ENCODE measurements around the gene USH1C. TPM values are rescaled to one million over a fixed set of nuclear protein-coding genes. Genes with fewer than 3 reads are reported as not detected.

USH1C gene
- total RNA-seq, 1 donor from 2014 or later: 0.72 TPM

DNA sequence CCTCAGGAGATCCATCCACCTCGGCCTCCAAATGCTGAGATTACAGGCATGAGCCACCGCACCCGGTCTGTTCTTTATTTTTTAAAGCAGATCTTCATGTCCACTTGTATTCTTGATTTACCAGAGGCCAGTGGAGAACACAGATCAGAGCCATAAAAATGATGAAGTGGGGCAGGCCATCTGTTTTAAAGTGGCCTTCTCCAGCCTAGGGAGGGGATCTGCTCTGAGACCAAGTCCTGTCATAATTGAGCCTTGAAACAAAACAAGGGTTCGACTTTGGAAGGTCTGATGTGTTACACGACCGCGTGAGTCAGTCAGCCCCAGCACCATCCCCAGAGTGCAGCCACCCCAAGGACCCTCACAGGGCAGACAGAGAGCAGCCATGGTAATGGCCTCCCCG, 95.1 kb downstream of the USH1C start:
- Mint-ChIP-seq H3K27me3 (ENCODE audit: low read depth) (peaks cover 50% of the 10 kb centered on the region), H3K27ac (ENCODE audit: unreplicated experiment) (no peak overlapping the region)
- TF ChIP-seq, protein P1, sequence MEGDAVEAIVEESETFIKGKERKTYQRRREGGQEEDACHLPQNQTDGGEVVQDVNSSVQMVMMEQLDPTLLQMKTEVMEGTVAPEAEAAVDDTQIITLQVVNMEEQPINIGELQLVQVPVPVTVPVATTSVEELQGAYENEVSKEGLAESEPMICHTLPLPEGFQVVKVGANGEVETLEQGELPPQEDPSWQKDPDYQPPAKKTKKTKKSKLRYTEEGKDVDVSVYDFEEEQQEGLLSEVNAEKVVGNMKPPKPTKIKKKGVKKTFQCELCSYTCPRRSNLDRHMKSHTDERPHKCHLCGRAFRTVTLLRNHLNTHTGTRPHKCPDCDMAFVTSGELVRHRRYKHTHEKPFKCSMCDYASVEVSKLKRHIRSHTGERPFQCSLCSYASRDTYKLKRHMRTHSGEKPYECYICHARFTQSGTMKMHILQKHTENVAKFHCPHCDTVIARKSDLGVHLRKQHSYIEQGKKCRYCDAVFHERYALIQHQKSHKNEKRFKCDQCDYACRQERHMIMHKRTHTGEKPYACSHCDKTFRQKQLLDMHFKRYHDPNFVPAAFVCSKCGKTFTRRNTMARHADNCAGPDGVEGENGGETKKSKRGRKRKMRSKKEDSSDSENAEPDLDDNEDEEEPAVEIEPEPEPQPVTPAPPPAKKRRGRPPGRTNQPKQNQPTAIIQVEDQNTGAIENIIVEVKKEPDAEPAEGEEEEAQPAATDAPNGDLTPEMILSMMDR (IDR thresholded peaks at IDR 0.05): no peak

DNA sequence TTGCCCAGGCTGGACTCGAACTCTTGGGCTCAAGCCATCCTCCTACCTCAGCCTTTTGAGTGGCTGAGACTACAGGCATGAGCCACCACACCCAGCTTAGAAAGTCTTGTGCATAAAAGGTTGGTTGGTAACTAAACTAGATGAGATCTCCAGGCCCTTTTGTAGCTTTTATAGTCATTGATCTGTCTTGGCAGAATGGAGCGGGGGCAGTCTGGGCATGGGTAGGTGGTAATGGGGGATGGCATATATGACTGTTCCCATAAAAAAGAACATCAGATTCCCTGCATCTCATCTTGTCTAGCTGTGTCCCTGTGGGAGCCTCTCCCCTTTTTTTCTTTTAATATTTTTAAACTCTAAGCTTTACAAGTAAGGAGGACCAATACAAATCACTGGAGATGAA, 97.7 kb downstream of the USH1C start:
- H3K4me1 Mint-ChIP-seq (ENCODE audit: low read depth): no peaks in the 10 kb centered on the region
- TF ChIP-seq, protein P1 (IDR thresholded peaks at IDR 0.05): no peak
- no peak overlapping the region for H3K4me3 Mint-ChIP-seq (ENCODE audit: unreplicated experiment)
- H3K9me3 Mint-ChIP-seq (ENCODE audit: low read depth): no peaks in the 10 kb centered on the region
- H3K36me3 Mint-ChIP-seq (ENCODE audit: low read depth): no peaks in the 10 kb centered on the region
- H3K27me3 Mint-ChIP-seq (ENCODE audit: low read depth): peaks cover 62% of the 10 kb centered on the region
- no peak for DNase-seq (ENCODE audit: low spot score)
- H3K27ac Mint-ChIP-seq (ENCODE audit: unreplicated experiment): no peak overlapping the region

More for the DNA sequence above, 95.1 kb downstream of the USH1C start:
- H3K4me1 Mint-ChIP-seq (ENCODE audit: low read depth): no peaks in the 10 kb centered on the region
- no peaks in the 10 kb centered on the region for H3K9me3 Mint-ChIP-seq (ENCODE audit: low read depth)
- H3K36me3 Mint-ChIP-seq (ENCODE audit: low read depth): no peaks in the 10 kb centered on the region
- no peak for DNase-seq (ENCODE audit: low spot score)
- H3K4me3 Mint-ChIP-seq (ENCODE audit: unreplicated experiment): no peak overlapping the region

DNA sequence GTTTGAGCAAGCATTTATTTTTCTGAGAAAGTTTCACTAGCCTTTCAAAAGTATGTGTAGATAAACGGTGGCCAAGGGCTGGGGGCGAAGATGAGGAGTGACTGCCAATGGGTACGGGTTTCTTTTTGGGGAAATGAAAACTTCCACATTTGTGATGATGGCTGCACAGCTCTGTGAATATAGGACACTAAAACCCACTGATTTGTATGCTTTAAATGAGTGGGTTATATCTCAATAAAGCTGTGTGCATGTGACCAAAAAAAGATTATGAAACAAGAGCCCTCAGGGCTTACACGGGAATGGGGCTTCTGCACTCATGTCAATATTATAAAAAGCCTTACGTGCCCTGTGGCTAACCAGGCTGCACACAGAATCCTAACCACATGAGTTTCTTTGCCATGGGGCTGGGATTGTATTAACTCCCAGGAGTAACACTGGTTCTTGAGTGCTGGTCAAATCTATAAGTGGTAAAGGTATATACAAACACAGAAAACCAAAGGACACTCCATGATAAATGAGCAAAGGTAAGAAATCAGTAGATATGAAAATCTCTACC, 98.9 kb downstream of the USH1C start:
- TF ChIP-seq, protein P1 (IDR thresholded peaks at IDR 0.05): no peak
- no peaks in the 10 kb centered on the region for H3K36me3 Mint-ChIP-seq (ENCODE audit: low read depth)
- DNase-seq (ENCODE audit: low spot score): no peak
- peaks cover 3% of the 10 kb centered on the region for H3K9me3 Mint-ChIP-seq (ENCODE audit: low read depth)
- peaks cover 64% of the 10 kb centered on the region for H3K27me3 Mint-ChIP-seq (ENCODE audit: low read depth)
- H3K27ac Mint-ChIP-seq (ENCODE audit: unreplicated experiment): no peak overlapping the region
- H3K4me3 Mint-ChIP-seq (ENCODE audit: unreplicated experiment): no peak overlapping the region
- H3K4me1 Mint-ChIP-seq (ENCODE audit: low read depth): no peaks in the 10 kb centered on the region

GRCh38 chr11:17443926-17444690, 100.1 kb downstream of the USH1C start:
- Mint-ChIP-seq H3K4me3 (ENCODE audit: unreplicated experiment) (no peak overlapping the region), H3K9me3 (ENCODE audit: low read depth) (peaks cover 3% of the 10 kb centered on the region), H3K27me3 (ENCODE audit: low read depth) (peaks cover 69% of the 10 kb centered on the region), H3K36me3 (ENCODE audit: low read depth) (no peaks in the 10 kb centered on the region), H3K4me1 (ENCODE audit: low read depth) (peaks cover 7% of the 10 kb centered on the region), H3K27ac (ENCODE audit: unreplicated experiment) (no peak overlapping the region)
- no peak for DNase-seq (ENCODE audit: low spot score)
- TF ChIP-seq, protein P1 (IDR thresholded peaks at IDR 0.05): no peak

Other genes with a start within 250 kb of the USH1C start
- gene NCR3LG1, start 192.6 kb downstream of the USH1C start, total RNA-seq: 7.5 to 9.4 TPM (median 7.9 TPM) in 3 replicates
- not detected in 3 replicates for gene KCNJ11, start 155.8 kb downstream of the USH1C start, total RNA-seq
- not detected in 3 replicates for gene ABCC8, start 67.6 kb downstream of the USH1C start, total RNA-seq
- 0.08 to 0.82 TPM in 2 of 3 replicates, not detected in the other for gene OTOG, start 2.8 kb upstream of the USH1C start, total RNA-seq
- not detected in 3 replicates for gene MYOD1, start 175.2 kb upstream of the USH1C start, total RNA-seq
- gene KCNC1, start 190.4 kb upstream of the USH1C start, total RNA-seq: 0.07 to 0.20 TPM in 2 of 3 replicates, not detected in the other